Measurements from ENCODE around the gene COL11A1.

The COL11A1 gene

DNA sequence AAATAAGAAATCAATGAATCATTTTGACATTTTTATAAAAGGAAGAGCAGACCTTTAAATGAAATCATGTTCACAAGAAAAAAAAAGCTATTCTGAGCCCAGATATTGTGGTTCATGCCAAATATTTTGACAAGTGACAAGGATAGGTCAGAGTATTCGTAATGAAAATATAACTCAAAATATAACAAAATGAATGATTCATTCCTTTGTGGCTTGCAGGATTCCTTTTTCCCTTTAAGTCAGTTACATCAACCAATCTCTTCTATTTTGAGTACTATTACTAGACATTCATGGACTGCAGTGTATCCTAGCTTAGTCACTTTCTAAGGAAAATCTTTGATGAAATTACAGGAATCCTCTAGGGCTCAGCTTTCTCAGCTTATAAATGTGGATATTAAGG is 188.7 kb downstream of the COL11A1 start:
- DNase-seq (ENCODE audit: low read depth in 3 of 3, low spot score in 1 of 3), result no peak

- DNase-seq (ENCODE audit: low read depth in 3 of 3, low spot score in 1 of 3), result no peak
These were observed 206.3 kb downstream of the COL11A1 start for GRCh38 chr1:102901996-102902395.

DNA sequence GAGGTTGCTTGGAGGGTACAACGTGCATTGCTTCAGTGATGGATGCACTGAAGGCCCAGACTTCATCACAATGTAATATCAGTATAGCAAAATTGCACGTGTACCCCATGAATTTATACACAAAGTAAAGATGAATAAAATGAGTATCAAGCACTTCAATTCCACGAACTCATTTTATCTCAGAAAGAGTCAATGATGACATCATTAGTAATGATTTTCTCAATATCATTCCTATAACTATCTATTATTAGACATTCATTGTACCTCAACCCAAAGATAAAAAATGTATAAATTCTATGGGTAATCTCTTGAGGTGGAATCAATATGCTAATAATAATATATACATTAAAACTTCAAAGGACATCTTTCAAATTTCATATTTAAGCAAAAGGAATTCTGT is 208.4 kb downstream of the COL11A1 start:
- DNase-seq (ENCODE audit: low read depth in 3 of 3, low spot score in 1 of 3), result no peak

DNA sequence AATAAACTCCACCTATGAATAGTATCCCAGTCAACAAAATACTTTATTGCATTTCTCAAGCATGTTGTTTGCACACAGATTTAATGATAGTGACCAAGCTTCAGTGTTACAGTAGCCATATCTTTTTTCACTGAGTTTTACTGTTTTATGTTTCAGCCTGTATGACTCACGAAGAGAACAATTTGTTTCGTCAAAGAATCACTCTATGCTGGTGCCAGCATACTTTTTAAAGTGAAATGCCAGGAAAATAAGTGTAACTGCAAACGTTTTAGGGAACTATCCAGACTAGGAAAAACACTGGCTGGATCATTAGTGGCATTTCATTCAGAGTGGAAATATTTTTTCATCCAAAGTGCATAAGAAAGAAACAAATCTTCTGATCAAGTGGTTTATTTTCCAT is 210.8 kb downstream of the COL11A1 start:
- no peak for DNase-seq (ENCODE audit: low read depth in 3 of 3, low spot score in 1 of 3)

DNA sequence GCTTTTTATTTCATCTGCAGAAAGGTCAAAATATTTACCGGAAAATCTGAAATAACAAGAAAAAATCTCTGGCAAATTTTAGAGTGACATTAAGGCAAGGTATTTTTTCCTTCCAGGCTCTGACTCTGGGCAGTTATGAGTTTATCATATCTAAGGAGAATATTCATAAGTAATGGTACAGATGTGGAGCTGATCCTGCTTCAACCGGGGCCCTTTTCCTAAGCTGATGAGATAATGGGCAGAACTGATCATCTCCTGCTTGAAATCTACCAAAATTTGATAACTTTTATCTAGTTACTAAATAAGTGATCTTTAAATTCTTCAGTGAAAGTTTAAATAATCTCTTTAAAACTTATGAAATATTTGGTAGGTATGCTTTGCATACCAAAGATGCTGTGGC is 211.6 kb downstream of the COL11A1 start:
- DNase-seq (ENCODE audit: low read depth in 3 of 3, low spot score in 1 of 3), result no peak

- DNase-seq (ENCODE audit: low read depth in 3 of 3, low spot score in 1 of 3), result no peak
These were observed 212.0 kb downstream of the COL11A1 start for GRCh38 chr1:102896286-102896685.

GRCh38 chr1:102891868-102892625 is 216.3 kb downstream of the COL11A1 start:
- no peak for DNase-seq (ENCODE audit: low read depth in 3 of 3, low spot score in 1 of 3)

- no peak for DNase-seq (ENCODE audit: low read depth in 3 of 3, low spot score in 1 of 3)
These were observed 221.7 kb downstream of the COL11A1 start for GRCh38 chr1:102886638-102887037.

DNA sequence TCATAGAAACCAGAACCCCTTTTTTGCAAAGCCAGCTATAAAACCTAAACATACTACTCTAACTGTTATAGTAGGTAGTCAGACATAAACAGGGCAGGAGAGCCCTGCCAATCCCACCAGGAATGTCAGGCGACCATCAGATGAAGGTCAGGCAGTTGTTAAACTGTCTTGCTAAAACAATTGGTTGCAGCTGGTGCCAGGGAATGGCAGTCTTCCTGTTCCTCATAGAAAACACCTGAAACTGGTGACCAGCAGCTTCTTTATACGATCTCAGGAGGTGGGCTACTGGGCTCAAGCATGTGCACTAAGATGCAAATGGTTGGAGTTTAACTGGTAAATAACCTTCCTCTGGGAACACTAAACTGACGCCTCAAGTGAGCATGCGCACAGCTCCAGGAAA is 224.1 kb downstream of the COL11A1 start:
- DNase-seq (ENCODE audit: low read depth in 3 of 3, low spot score in 1 of 3), result no peak

- no peak for DNase-seq (ENCODE audit: low read depth in 3 of 3, low spot score in 1 of 3)
These were observed 228.8 kb downstream of the COL11A1 start for GRCh38 chr1:102879439-102879993.

- no peak for DNase-seq (ENCODE audit: low read depth in 3 of 3, low spot score in 1 of 3)
These were observed 232.6 kb downstream of the COL11A1 start for GRCh38 chr1:102875756-102876155.

DNA sequence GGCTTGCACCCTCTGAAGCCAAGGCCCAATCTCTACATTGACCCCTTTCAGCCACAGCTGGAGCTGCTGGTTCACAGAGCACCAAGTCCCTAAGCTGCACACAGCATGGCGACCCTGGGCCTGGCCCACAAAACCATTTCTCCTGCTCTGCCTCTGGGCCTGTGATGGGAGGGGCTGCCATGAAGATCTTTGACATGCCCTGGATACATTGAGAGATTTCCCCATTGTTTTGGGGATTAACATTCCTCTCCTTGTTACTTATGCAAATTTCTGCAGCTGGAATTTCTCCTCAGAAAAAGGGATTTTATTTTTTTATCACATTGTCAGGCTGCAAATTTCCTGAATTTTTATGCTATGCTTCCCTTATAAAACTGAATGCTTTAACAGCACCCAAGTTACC is 235.8 kb downstream of the COL11A1 start:
- no peak for DNase-seq (ENCODE audit: low read depth in 3 of 3, low spot score in 1 of 3)

DNA sequence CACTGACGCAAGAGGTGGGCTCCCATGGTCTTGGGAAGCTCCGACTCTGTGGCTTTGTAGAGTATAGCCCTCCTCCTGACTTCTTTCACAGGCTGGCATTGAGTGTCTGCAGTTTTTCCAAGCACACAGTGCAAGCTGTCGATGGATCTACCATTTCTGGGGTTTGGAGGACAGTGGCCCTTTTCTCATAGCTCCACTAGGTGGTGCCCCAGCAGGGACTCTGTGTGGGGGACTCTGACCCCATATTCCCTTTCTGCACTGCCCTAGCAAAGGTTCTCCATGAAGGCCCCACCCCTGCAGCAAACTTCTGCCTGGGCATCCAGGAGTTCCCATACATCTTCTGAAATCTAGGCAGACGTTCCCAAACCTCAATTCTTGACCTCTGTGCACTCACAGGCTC is 236.2 kb downstream of the COL11A1 start:
- DNase-seq (ENCODE audit: low read depth in 3 of 3, low spot score in 1 of 3), result no peak

- DNase-seq (ENCODE audit: low read depth in 3 of 3, low spot score in 1 of 3), result no peak
These were observed 244.6 kb downstream of the COL11A1 start for GRCh38 chr1:102863704-102864103.

DNA sequence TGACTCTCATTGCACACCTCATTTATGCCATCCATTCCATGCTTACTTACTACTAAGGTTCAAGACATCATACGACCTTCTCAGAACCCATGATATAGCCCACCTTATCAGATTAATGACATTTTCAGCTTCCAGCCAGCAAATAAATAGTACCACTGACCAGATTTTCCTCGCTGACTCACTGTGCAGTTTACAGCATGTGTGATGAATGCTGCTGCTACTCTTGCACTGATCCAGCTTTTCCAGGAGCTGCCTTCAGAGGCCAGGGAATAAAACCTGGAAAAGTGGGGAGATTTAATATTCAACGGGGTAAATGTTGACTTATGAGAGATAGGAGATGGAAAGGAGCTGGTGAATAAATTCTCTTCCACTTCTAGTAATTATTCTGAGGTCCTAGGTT is 247.1 kb downstream of the COL11A1 start:
- DNase-seq (ENCODE audit: low read depth in 3 of 3, low spot score in 1 of 3), result no peak

DNA sequence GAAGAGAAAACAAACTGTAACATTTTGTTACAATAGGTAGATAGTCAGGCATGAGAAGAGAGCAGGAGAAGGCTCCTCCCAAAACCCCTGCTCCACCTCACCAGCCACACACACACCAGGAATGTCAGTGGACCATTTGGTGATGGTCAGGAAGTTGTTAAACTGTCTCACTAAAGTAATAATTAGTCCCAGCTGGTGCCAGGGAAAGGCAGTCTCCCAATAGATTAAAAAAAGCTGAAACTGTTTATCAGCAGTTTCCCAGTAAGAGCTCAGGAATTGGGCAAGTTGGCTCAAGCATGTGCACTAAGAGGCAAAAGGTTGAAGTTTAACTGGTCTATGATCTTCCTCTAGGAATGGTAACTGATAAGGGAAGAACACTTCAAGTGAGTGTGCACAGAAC is 249.6 kb downstream of the COL11A1 start:
- DNase-seq (ENCODE audit: low read depth in 3 of 3, low spot score in 1 of 3), result no peak

DNA sequence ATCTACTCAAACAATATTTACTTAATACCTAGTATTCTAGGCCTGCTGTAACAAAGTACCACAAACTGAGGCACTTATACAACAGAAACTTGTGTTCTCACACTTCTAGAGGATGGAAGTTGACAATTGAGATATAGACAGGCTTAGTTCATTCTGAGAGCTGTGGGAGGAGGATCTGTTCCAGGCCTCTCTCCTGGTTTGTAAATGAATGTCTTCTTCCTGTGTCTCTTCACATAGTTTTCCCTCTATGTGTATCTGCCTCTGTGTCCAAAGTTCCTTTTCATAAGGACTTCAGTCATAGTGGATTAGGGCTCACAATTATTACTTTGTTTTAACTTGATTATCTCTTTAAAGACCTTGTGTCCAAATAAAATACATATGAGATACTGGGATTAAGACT is 251.1 kb downstream of the COL11A1 start:
- DNase-seq (ENCODE audit: low read depth in 3 of 3, low spot score in 1 of 3), result no peak

DNA sequence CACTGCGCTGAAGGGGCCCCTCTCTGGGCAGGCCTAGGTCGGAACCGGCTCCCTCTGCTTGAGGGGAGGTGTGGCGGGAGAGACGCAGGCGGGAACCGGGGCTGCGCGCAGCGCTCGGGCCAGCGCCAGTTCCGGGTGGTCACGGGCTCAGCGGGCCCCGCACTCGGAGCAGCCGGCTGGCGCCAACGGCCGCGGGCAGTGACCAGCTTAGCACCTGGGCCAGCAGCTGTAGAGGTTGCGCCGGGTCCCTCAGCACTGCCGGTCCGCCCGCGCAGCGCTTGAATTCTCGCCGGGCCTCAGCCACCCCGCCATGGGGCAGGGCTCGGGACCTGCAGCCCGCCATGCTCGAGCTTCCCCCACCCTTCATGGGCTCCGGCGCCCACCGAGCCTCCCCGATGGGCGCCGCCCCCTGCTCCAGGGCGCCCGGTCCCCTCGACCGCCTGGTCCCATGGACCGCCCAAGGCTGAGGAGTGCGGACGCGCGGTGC is 254.6 kb downstream of the COL11A1 start:
- no peak for DNase-seq (ENCODE audit: low read depth in 3 of 3, low spot score in 1 of 3)

DNA sequence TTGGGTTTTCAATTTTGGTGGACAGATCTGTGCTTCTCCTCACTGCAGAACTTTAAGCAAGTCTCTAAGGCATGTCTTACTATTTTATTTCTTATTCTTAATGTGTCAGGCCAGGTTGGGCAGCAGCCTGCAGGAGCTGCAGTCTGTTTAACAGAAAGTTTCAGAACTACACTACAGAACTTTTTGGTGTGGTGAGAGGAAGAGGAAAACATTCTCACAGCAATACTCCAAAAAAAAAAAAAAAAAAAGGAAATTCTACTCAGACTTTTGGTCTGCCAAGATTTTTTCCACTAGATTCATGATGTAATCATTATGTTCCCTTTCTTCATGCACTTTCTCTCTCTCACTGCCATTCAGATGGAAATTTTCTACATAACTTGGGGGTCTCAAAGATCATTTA is 255.2 kb downstream of the COL11A1 start:
- no peak for DNase-seq (ENCODE audit: low read depth in 3 of 3, low spot score in 1 of 3)

- DNase-seq (ENCODE audit: low read depth in 3 of 3, low spot score in 1 of 3), result no peak
These were observed 255.7 kb downstream of the COL11A1 start for GRCh38 chr1:102852613-102853012.

DNA sequence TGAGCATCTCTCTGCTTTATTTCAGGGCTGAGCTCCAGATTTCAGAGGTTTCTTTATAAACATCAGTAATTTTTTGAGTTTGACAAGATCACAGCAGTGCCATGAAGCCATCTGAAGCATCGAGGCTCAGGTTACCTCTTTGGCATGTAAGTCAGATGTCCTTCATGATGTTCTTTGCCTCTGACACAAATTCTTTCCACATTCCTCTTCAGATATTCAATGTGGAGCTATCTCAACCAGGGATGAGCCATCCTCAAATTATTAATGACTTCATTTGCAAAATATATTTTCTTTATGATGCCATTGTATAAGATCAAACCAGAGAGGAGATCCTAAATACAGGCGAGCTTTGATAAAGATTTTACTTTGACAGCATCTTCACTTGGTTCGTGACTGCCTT is 256.7 kb downstream of the COL11A1 start:
- DNase-seq (ENCODE audit: low read depth in 3 of 3, low spot score in 1 of 3), result no peak

- no peak for DNase-seq (ENCODE audit: low read depth in 3 of 3, low spot score in 1 of 3)
These were observed 265.7 kb downstream of the COL11A1 start for GRCh38 chr1:102842606-102843005.

GRCh38 chr1:102840741-102841140 is 267.6 kb downstream of the COL11A1 start:
- no peak for DNase-seq (ENCODE audit: low read depth in 3 of 3, low spot score in 1 of 3)

All from stimulated activated CD4-positive, alpha-beta T cell treated with anti-CD3 and anti-CD28 coated beads, TNF-alpha, amount 100 ng/mL, for 1 hour (primary cell).